ENCODE data around the gene AK6.

DNA sequence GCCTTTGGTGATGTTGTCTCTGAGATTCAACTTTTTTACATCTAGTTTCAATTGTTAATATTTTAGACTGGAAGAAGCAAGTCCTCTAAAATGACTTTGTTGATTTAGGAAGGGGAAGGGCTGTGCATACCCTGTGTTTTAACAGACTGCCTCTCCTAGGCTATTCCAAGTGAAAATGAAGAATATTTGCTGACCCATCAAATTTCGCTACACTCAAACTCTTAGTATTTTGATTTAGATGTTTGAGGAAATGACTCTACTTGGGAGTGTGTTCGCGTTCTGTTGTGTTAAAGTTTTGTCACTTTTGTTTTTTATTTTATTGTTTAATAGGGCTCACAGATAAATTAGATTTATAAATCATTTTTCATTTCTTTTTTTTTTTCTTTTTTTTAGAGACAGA lies 49.2 kb upstream of the AK6 start:
- no peak for TF ChIP-seq EZH2 (IDR thresholded peaks at IDR 0.05; ENCODE audit: borderline replicate concordance, control insufficient read depth, low read depth, low read length)
- no peak for TF ChIP-seq GABPA (IDR thresholded peaks at IDR 0.05; ENCODE audit: low read depth)
- TF ChIP-seq, protein P1, sequence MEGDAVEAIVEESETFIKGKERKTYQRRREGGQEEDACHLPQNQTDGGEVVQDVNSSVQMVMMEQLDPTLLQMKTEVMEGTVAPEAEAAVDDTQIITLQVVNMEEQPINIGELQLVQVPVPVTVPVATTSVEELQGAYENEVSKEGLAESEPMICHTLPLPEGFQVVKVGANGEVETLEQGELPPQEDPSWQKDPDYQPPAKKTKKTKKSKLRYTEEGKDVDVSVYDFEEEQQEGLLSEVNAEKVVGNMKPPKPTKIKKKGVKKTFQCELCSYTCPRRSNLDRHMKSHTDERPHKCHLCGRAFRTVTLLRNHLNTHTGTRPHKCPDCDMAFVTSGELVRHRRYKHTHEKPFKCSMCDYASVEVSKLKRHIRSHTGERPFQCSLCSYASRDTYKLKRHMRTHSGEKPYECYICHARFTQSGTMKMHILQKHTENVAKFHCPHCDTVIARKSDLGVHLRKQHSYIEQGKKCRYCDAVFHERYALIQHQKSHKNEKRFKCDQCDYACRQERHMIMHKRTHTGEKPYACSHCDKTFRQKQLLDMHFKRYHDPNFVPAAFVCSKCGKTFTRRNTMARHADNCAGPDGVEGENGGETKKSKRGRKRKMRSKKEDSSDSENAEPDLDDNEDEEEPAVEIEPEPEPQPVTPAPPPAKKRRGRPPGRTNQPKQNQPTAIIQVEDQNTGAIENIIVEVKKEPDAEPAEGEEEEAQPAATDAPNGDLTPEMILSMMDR (IDR thresholded peaks at IDR 0.05 in 2 of 3, conservative IDR thresholded peaks at IDR 0.05 in 1 of 3; ENCODE audit: control insufficient read depth in 2 of 3, extremely low read depth in 1 of 3, insufficient read depth in 1 of 3, low read depth in 3 of 3, low read length in 3 of 3) = no peak
- TF ChIP-seq, protein P2, sequence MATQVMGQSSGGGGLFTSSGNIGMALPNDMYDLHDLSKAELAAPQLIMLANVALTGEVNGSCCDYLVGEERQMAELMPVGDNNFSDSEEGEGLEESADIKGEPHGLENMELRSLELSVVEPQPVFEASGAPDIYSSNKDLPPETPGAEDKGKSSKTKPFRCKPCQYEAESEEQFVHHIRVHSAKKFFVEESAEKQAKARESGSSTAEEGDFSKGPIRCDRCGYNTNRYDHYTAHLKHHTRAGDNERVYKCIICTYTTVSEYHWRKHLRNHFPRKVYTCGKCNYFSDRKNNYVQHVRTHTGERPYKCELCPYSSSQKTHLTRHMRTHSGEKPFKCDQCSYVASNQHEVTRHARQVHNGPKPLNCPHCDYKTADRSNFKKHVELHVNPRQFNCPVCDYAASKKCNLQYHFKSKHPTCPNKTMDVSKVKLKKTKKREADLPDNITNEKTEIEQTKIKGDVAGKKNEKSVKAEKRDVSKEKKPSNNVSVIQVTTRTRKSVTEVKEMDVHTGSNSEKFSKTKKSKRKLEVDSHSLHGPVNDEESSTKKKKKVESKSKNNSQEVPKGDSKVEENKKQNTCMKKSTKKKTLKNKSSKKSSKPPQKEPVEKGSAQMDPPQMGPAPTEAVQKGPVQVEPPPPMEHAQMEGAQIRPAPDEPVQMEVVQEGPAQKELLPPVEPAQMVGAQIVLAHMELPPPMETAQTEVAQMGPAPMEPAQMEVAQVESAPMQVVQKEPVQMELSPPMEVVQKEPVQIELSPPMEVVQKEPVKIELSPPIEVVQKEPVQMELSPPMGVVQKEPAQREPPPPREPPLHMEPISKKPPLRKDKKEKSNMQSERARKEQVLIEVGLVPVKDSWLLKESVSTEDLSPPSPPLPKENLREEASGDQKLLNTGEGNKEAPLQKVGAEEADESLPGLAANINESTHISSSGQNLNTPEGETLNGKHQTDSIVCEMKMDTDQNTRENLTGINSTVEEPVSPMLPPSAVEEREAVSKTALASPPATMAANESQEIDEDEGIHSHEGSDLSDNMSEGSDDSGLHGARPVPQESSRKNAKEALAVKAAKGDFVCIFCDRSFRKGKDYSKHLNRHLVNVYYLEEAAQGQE (IDR thresholded peaks at IDR 0.05; ENCODE audit: low read depth, low read length) = no peak
- TF ChIP-seq SPI1 (IDR thresholded peaks at IDR 0.05; ENCODE audit: borderline replicate concordance, insufficient read depth, low read depth, low read length) = no peak
- TF ChIP-seq MXI1 (IDR thresholded peaks at IDR 0.05; ENCODE audit: low read depth, low read length) = no peak
- no peak for TF ChIP-seq ZZZ3 (IDR thresholded peaks at IDR 0.05; ENCODE audit: control insufficient read depth, insufficient read length, low read depth)
- TF ChIP-seq, protein P3, sequence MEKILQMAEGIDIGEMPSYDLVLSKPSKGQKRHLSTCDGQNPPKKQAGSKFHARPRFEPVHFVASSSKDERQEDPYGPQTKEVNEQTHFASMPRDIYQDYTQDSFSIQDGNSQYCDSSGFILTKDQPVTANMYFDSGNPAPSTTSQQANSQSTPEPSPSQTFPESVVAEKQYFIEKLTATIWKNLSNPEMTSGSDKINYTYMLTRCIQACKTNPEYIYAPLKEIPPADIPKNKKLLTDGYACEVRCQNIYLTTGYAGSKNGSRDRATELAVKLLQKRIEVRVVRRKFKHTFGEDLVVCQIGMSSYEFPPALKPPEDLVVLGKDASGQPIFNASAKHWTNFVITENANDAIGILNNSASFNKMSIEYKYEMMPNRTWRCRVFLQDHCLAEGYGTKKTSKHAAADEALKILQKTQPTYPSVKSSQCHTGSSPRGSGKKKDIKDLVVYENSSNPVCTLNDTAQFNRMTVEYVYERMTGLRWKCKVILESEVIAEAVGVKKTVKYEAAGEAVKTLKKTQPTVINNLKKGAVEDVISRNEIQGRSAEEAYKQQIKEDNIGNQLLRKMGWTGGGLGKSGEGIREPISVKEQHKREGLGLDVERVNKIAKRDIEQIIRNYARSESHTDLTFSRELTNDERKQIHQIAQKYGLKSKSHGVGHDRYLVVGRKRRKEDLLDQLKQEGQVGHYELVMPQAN (conservative IDR thresholded peaks at IDR 0.05) = no peak

All from GM12878 (cell line).